ENCODE data around the gene EP400. TPM values are rescaled to one million over a fixed set of nuclear protein-coding genes. Genes with fewer than 3 reads are reported as not detected.

The EP400 gene
- polyA plus RNA-seq, 4 donors = 8.6 to 28.9 (median 12.8) TPM

- H3K27me3 ChIP-seq (ENCODE audit: control insufficient read depth in 3 of 3, insufficient read depth in 3 of 3, low read length in 3 of 3) = no peaks in the 10 kb centered on the region
- no peaks in the 10 kb centered on the region for H3K4me1 ChIP-seq (ENCODE audit: control insufficient read depth in 3 of 3, insufficient read depth in 2 of 3, low read depth in 1 of 3, low read length in 2 of 3)
- H3K36me3 ChIP-seq (ENCODE audit: control insufficient read depth in 3 of 3, insufficient read depth in 2 of 3, low read depth in 1 of 3, low read length in 3 of 3) = peaks cover 2 to 52% (median 6%) of the 10 kb centered on the region in 3 donors
Observed at GRCh38 chr12:132116709-132117557, 167.2 kb downstream of the EP400 start.

GRCh38 chr12:132117558-132117875, 167.8 kb downstream of the EP400 start:
- H3K36me3 ChIP-seq (ENCODE audit: control insufficient read depth in 3 of 3, insufficient read depth in 2 of 3, low read depth in 1 of 3, low read length in 3 of 3) = peaks cover 2 to 57% (median 7%) of the 10 kb centered on the region in 3 donors
- 92 to 97% (median 96%) methylated on average over 9 to 10 of the region's 10 CpGs for WGBS, 3 donors

More at GRCh38 chr12:132116709-132117557, 167.2 kb downstream of the EP400 start:
- no peak overlapping the region for H3K4me3 ChIP-seq (ENCODE audit: low read depth in 1 of 3, low read length in 3 of 3)
- no peak overlapping the region for H3K27ac ChIP-seq (ENCODE audit: low read depth in 1 of 3, low read length in 2 of 3)
- 97 to 98% (median 97%) methylated on average over 56 to 58 of the region's 58 CpGs for WGBS, 3 donors
- DNase-seq (no peak), FAIRE-seq (no peak)
- no peaks in the 10 kb centered on the region for H3K9me3 ChIP-seq (ENCODE audit: control insufficient read depth in 2 of 2, insufficient read depth in 1 of 2, low read depth in 1 of 2, low read length in 1 of 2)

GRCh38 chr12:132118876-132119275, 169.1 kb downstream of the EP400 start:
- WGBS, 3 donors = 91 to 98% (median 96%) methylated on average over 20 to 22 of the region's 22 CpGs
- H3K4me1 ChIP-seq (ENCODE audit: control insufficient read depth in 3 of 3, insufficient read depth in 2 of 3, low read depth in 1 of 3, low read length in 2 of 3) = no peaks in the 10 kb centered on the region
- no peak overlapping the region for H3K27ac ChIP-seq (ENCODE audit: low read depth in 1 of 3, low read length in 2 of 3)
- DNase-seq = no peak
- no peaks in the 10 kb centered on the region for H3K27me3 ChIP-seq (ENCODE audit: control insufficient read depth in 3 of 3, insufficient read depth in 3 of 3, low read length in 3 of 3)
- no peaks in the 10 kb centered on the region for H3K9me3 ChIP-seq (ENCODE audit: control insufficient read depth in 2 of 2, insufficient read depth in 1 of 2, low read depth in 1 of 2, low read length in 1 of 2)
- H3K4me3 ChIP-seq (ENCODE audit: low read depth in 1 of 3, low read length in 3 of 3) = no peak overlapping the region
- peaks cover 0 to 55% (median 7%) of the 10 kb centered on the region in 3 donors for H3K36me3 ChIP-seq (ENCODE audit: control insufficient read depth in 3 of 3, insufficient read depth in 2 of 3, low read depth in 1 of 3, low read length in 3 of 3)
- FAIRE-seq = no peak

More at GRCh38 chr12:132117558-132117875, 167.8 kb downstream of the EP400 start:
- H3K4me1 ChIP-seq (ENCODE audit: control insufficient read depth in 3 of 3, insufficient read depth in 2 of 3, low read depth in 1 of 3, low read length in 2 of 3) = no peaks in the 10 kb centered on the region
- DNase-seq (no peak), FAIRE-seq (no peak)
- H3K4me3 ChIP-seq (ENCODE audit: low read depth in 1 of 3, low read length in 3 of 3) = no peak overlapping the region
- H3K9me3 ChIP-seq (ENCODE audit: control insufficient read depth in 2 of 2, insufficient read depth in 1 of 2, low read depth in 1 of 2, low read length in 1 of 2) = no peaks in the 10 kb centered on the region
- H3K27me3 ChIP-seq (ENCODE audit: control insufficient read depth in 3 of 3, insufficient read depth in 3 of 3, low read length in 3 of 3) = no peaks in the 10 kb centered on the region
- no peak overlapping the region for H3K27ac ChIP-seq (ENCODE audit: low read depth in 1 of 3, low read length in 2 of 3)

GRCh38 chr12:132121283-132121682, 171.5 kb downstream of the EP400 start:
- FAIRE-seq (no peak), DNase-seq (no peak)
- no peak overlapping the region for H3K4me3 ChIP-seq (ENCODE audit: low read depth in 1 of 3, low read length in 3 of 3)
- peaks cover 0 to 56% (median 6%) of the 10 kb centered on the region in 3 donors for H3K36me3 ChIP-seq (ENCODE audit: control insufficient read depth in 3 of 3, insufficient read depth in 2 of 3, low read depth in 1 of 3, low read length in 3 of 3)
- WGBS, 3 donors = 95 to 97% (median 96%) methylated on average over 14 of the region's 14 CpGs
- no peak overlapping the region for H3K27ac ChIP-seq (ENCODE audit: low read depth in 1 of 3, low read length in 2 of 3)
- no peaks in the 10 kb centered on the region for H3K27me3 ChIP-seq (ENCODE audit: control insufficient read depth in 3 of 3, insufficient read depth in 3 of 3, low read length in 3 of 3)
- H3K9me3 ChIP-seq (ENCODE audit: control insufficient read depth in 2 of 2, insufficient read depth in 1 of 2, low read depth in 1 of 2, low read length in 1 of 2) = no peaks in the 10 kb centered on the region
- H3K4me1 ChIP-seq (ENCODE audit: control insufficient read depth in 3 of 3, insufficient read depth in 2 of 3, low read depth in 1 of 3, low read length in 2 of 3) = no peaks in the 10 kb centered on the region

- Histone ChIP-seq H3K36me3 (ENCODE audit: control insufficient read depth in 3 of 3, insufficient read depth in 2 of 3, low read depth in 1 of 3, low read length in 3 of 3) (peaks cover 5 to 59% (median 6%) of the 10 kb centered on the region in 3 donors), H3K27me3 (ENCODE audit: control insufficient read depth in 3 of 3, insufficient read depth in 3 of 3, low read length in 3 of 3) (no peaks in the 10 kb centered on the region), H3K27ac (ENCODE audit: low read depth in 1 of 3, low read length in 2 of 3) (no peak overlapping the region), H3K9me3 (ENCODE audit: control insufficient read depth in 2 of 2, insufficient read depth in 1 of 2, low read depth in 1 of 2, low read length in 1 of 2) (peaks cover 0 to 6% of the 10 kb centered on the region in 2 donors), H3K4me3 (ENCODE audit: low read depth in 1 of 3, low read length in 3 of 3) (no peak overlapping the region), H3K4me1 (ENCODE audit: control insufficient read depth in 3 of 3, insufficient read depth in 2 of 3, low read depth in 1 of 3, low read length in 2 of 3) (no peaks in the 10 kb centered on the region)
- WGBS, 3 donors = 89 to 96% (median 91%) methylated on average over 12 of the region's 12 CpGs
- FAIRE-seq = no peak
- DNase-seq = no peak
Observed at GRCh38 chr12:132123970-132124765, 174.4 kb downstream of the EP400 start.

GRCh38 chr12:132124766-132125425, 175.2 kb downstream of the EP400 start:
- Histone ChIP-seq H3K27ac (ENCODE audit: low read depth in 1 of 3, low read length in 2 of 3) (no peak overlapping the region), H3K9me3 (ENCODE audit: control insufficient read depth in 2 of 2, insufficient read depth in 1 of 2, low read depth in 1 of 2, low read length in 1 of 2) (peaks cover 0 to 6% of the 10 kb centered on the region in 2 donors), H3K27me3 (ENCODE audit: control insufficient read depth in 3 of 3, insufficient read depth in 3 of 3, low read length in 3 of 3) (no peaks in the 10 kb centered on the region), H3K36me3 (ENCODE audit: control insufficient read depth in 3 of 3, insufficient read depth in 2 of 3, low read depth in 1 of 3, low read length in 3 of 3) (peaks cover 5 to 55% (median 6%) of the 10 kb centered on the region in 3 donors), H3K4me1 (ENCODE audit: control insufficient read depth in 3 of 3, insufficient read depth in 2 of 3, low read depth in 1 of 3, low read length in 2 of 3) (no peaks in the 10 kb centered on the region), H3K4me3 (ENCODE audit: low read depth in 1 of 3, low read length in 3 of 3) (no peak overlapping the region)
- no peak for FAIRE-seq
- DNase-seq = no peak
- WGBS, 3 donors = 84 to 97% (median 87%) methylated on average over 19 of the region's 19 CpGs

GRCh38 chr12:132125736-132126135, 176.0 kb downstream of the EP400 start:
- no peak overlapping the region for H3K4me3 ChIP-seq (ENCODE audit: low read depth in 1 of 3, low read length in 3 of 3)
- no peaks in the 10 kb centered on the region for H3K4me1 ChIP-seq (ENCODE audit: control insufficient read depth in 3 of 3, insufficient read depth in 2 of 3, low read depth in 1 of 3, low read length in 2 of 3)
- DNase-seq = no peak
- H3K36me3 ChIP-seq (ENCODE audit: control insufficient read depth in 3 of 3, insufficient read depth in 2 of 3, low read depth in 1 of 3, low read length in 3 of 3) = peaks cover 5 to 48% (median 6%) of the 10 kb centered on the region in 3 donors
- H3K27me3 ChIP-seq (ENCODE audit: control insufficient read depth in 3 of 3, insufficient read depth in 3 of 3, low read length in 3 of 3) = no peaks in the 10 kb centered on the region
- peaks cover 0 to 8% of the 10 kb centered on the region in 2 donors for H3K9me3 ChIP-seq (ENCODE audit: control insufficient read depth in 2 of 2, insufficient read depth in 1 of 2, low read depth in 1 of 2, low read length in 1 of 2)
- WGBS, 3 donors = 96 to 98% (median 97%) methylated on average over 12 of the region's 12 CpGs
- no peak for FAIRE-seq
- no peak overlapping the region for H3K27ac ChIP-seq (ENCODE audit: low read depth in 1 of 3, low read length in 2 of 3)

GRCh38 chr12:132127041-132127440, 177.3 kb downstream of the EP400 start:
- peaks cover 2 to 39% (median 5%) of the 10 kb centered on the region in 3 donors for H3K36me3 ChIP-seq (ENCODE audit: control insufficient read depth in 3 of 3, insufficient read depth in 2 of 3, low read depth in 1 of 3, low read length in 3 of 3)
- DNase-seq (no peak), FAIRE-seq (no peak)
- H3K4me1 ChIP-seq (ENCODE audit: control insufficient read depth in 3 of 3, insufficient read depth in 2 of 3, low read depth in 1 of 3, low read length in 2 of 3) = no peaks in the 10 kb centered on the region
- H3K27ac ChIP-seq (ENCODE audit: low read depth in 1 of 3, low read length in 2 of 3) = no peak overlapping the region
- H3K27me3 ChIP-seq (ENCODE audit: control insufficient read depth in 3 of 3, insufficient read depth in 3 of 3, low read length in 3 of 3) = no peaks in the 10 kb centered on the region
- WGBS, 3 donors = 97 to 99% (median 98%) methylated on average over 8 of the region's 8 CpGs
- no peak overlapping the region for H3K4me3 ChIP-seq (ENCODE audit: low read depth in 1 of 3, low read length in 3 of 3)
- H3K9me3 ChIP-seq (ENCODE audit: control insufficient read depth in 2 of 2, insufficient read depth in 1 of 2, low read depth in 1 of 2, low read length in 1 of 2) = peaks cover 0 to 11% of the 10 kb centered on the region in 2 donors

All from small intestine (tissue), 7 donors.